HCT116 (cell line): ENCODE measurements around the gene BIN2. TPM values are rescaled to one million over a fixed set of nuclear protein-coding genes. Genes with fewer than 3 reads are reported as not detected.
"Not testable (repeated sequence)": the region's sequence is repeated elsewhere in the genome, so short reads cannot be mapped to it uniquely, and the experiment has no call there.

Experiments
- ATAC-seq: fragments of 200-7000 bp; cut with Tn5 transposase; 2 replicates; pipeline ENCODE4 v1.9.1; 2020; ENCODE audit warnings: mild to moderate bottlenecking, moderate library complexity
- BruUV-seq: library from RNA; stranded (reverse); fragments of 400-500 nt; replicated peaks from 2 replicates; lab custom pipeline; 2021; lab: Mats Ljungman, UMichigan
- CTCF ChIA-PET: fragments of 300-600 bp; sonication (Branson Sonifier 250); formaldehyde crosslinking; loops from one replicate; lab custom pipeline; 2021; ENCODE audit warnings: antibody characterized with exemption; lab: Charles Lee
- POLR2A ChIA-PET: fragments of 300-600, 350-600 bp; sonication (Branson Sonifier 250); formaldehyde crosslinking; loops from one replicate; lab custom pipeline; 2021; ENCODE audit warnings: antibody characterized with exemption; lab: Charles Lee
- RAD21 ChIA-PET, 2 experiments: fragments of 300-600 bp; sonication (Branson Sonifier 250); formaldehyde crosslinking; loops; one replicate each; lab custom pipeline; 2023; ENCODE audit warnings: low total read pairs in 2 of 2; ENCODE audit not compliant: uncharacterized antibody in 2 of 2, unreplicated experiment in 2 of 2, low non-redundant PET in 1 of 2; lab: Charles Lee
- DNase-seq: peaks from one replicate; pipeline ENCODE4 v3.0.0-alpha.2; 2010; ENCODE audit warnings: low read depth, low spot score
- H2AFZ ChIP-seq: fragments of 200-600 bp; shearing (Covaris generic), sonication (generic); 2 replicates; pipeline ENCODE4 v1.6.1; 2017; ENCODE audit warnings: low read depth, mixed run types, mixed read lengths, antibody characterized with exemption, low read length; ENCODE audit not compliant: poor library complexity, severe bottlenecking
- H3K27ac ChIP-seq: 2 replicates; pipeline ENCODE4 v1.5.1; 2012; ENCODE audit warnings: low read depth, low read length
- H3K27me3 ChIP-seq: fragments of 200-600 bp; sonication (generic); 2 replicates; pipeline ENCODE4 v1.6.1; 2016; ENCODE audit warnings: mixed run types, low read length, mixed read lengths; ENCODE audit not compliant: insufficient read depth
- H3K36me3 ChIP-seq, 2 experiments: fragments of 200-500 bp in 1 of 2; fragments of 200-600 bp in 1 of 2; sonication (Bioruptor generic) in 1 of 2; sonication (generic) in 1 of 2; 2 replicates each; pipeline versions ENCODE4 v1.5.1 to v1.6.1; 2014 to 2016; ENCODE audit warnings: low read length in 2 of 2, inconsistent platforms in 1 of 2, mixed read lengths in 1 of 2, mixed run types in 1 of 2; ENCODE audit not compliant: insufficient read depth in 2 of 2, control insufficient read depth in 1 of 2
- H3K4me1 ChIP-seq, 2 experiments: fragments of 200-600 bp in 1 of 2; sonication (generic) in 1 of 2; 2 replicates each; pipeline versions ENCODE4 v1.5.1 to v1.6.1; 2012 to 2017; ENCODE audit warnings: low read length in 2 of 2, inconsistent platforms in 1 of 2, mild to moderate bottlenecking in 1 of 2, mixed read lengths in 1 of 2, mixed run types in 1 of 2, moderate library complexity in 1 of 2; ENCODE audit not compliant: insufficient read depth in 2 of 2, control insufficient read depth in 1 of 2
- H3K4me2 ChIP-seq: fragments of 200-600 bp; sonication (generic); 2 replicates; pipeline ENCODE4 v1.6.1; 2017; ENCODE audit warnings: mixed run types, low read length, mixed read lengths
- H3K4me3 ChIP-seq, 2 experiments: fragments of 200-600 bp in 1 of 2; sonication (generic) in 1 of 2; replicated peaks in 1 of 2; 2 replicates each; pipeline ENCODE4 v1.5.1; 2011 to 2016; ENCODE audit warnings: low read length in 2 of 2, control low read depth in 1 of 2, low read depth in 1 of 2, mild to moderate bottlenecking in 1 of 2, mixed read lengths in 1 of 2, mixed run types in 1 of 2
- H3K79me2 ChIP-seq: fragments of 200-600 bp; sonication (generic); 2 replicates; pipeline ENCODE4 v1.6.1; 2017; ENCODE audit warnings: mild to moderate bottlenecking, mixed run types, low read length, moderate library complexity, mixed read lengths; ENCODE audit not compliant: insufficient read depth
- H3K9ac ChIP-seq: fragments of 200-600 bp; sonication (generic); 2 replicates; pipeline ENCODE4 v1.6.1; 2016; ENCODE audit warnings: low read length, mixed read lengths
- H3K9me2 ChIP-seq: fragments of 200-600 bp; sonication (generic), shearing (Covaris generic); 2 replicates; pipeline ENCODE4 v1.6.1; 2017; ENCODE audit warnings: mixed run types, mild to moderate bottlenecking, moderate library complexity; ENCODE audit not compliant: insufficient read depth
- H3K9me3 ChIP-seq, 2 experiments: fragments of 200-500 bp in 1 of 2; fragments of 200-600 bp in 1 of 2; sonication (Bioruptor generic) in 1 of 2; sonication (generic) in 1 of 2; 2 replicates each; pipeline ENCODE4 v1.6.1; 2014 to 2017; ENCODE audit warnings: low read length in 2 of 2, mixed read lengths in 2 of 2, inconsistent platforms in 1 of 2, low read depth in 1 of 2, mild to moderate bottlenecking in 1 of 2, mixed run types in 1 of 2, moderate library complexity in 1 of 2; ENCODE audit not compliant: control insufficient read depth in 1 of 2, insufficient read depth in 1 of 2
- H4K20me1 ChIP-seq: fragments of 200-600 bp; sonication (generic), shearing (Covaris generic); 2 replicates; pipeline ENCODE4 v1.6.1; 2017; ENCODE audit warnings: mixed run types, mild to moderate bottlenecking, moderate library complexity; ENCODE audit not compliant: insufficient read depth
- CBX3 ChIP-seq: IDR thresholded peaks from 2 replicates; pipeline ENCODE4 v1.6.1; 2012; ENCODE audit warnings: low read depth
- ELF1 ChIP-seq: IDR thresholded peaks from 2 replicates; pipeline ENCODE4 v1.6.1; 2012; ENCODE audit warnings: low read depth, borderline replicate concordance
- EZH2phosphoT487 ChIP-seq: fragments of 200-600 bp; IDR thresholded peaks from 2 replicates; pipeline ENCODE4 v1.6.1; 2018; ENCODE audit warnings: antibody characterized with exemption, borderline replicate concordance
- JUND ChIP-seq: IDR thresholded peaks from 2 replicates; pipeline ENCODE4 v1.6.1; 2012
- MAX ChIP-seq: IDR thresholded peaks from 2 replicates; pipeline ENCODE4 v1.6.1; 2012
- POLR2A ChIP-seq: IDR thresholded peaks from 2 replicates; pipeline ENCODE4 v1.7.0; 2011; ENCODE audit warnings: borderline replicate concordance; ENCODE audit not compliant: insufficient read depth, insufficient read length; ENCODE audit errors: extremely low read depth
- POLR2AphosphoS5 ChIP-seq: IDR thresholded peaks from 2 replicates; pipeline ENCODE4 v1.6.1; 2011; ENCODE audit warnings: mild to moderate bottlenecking, low read depth, low read length, moderate library complexity
- REST ChIP-seq: IDR thresholded peaks from 2 replicates; pipeline ENCODE4 v1.6.1; 2012; ENCODE audit warnings: low read depth
- SIN3A ChIP-seq: IDR thresholded peaks from 2 replicates; pipeline ENCODE4 v1.6.1; 2012; ENCODE audit warnings: low read depth
- SP1 ChIP-seq: IDR thresholded peaks from 2 replicates; pipeline ENCODE4 v1.6.1; 2012; ENCODE audit warnings: low read depth
- ZFX ChIP-seq: fragments of 450-650 bp; IDR thresholded peaks from 2 replicates; pipeline ENCODE4 v1.6.1; 2017
- ZNF274 ChIP-seq: fragments of 200-500 bp; sonication (Bioruptor generic); IDR thresholded peaks from 2 replicates; pipeline ENCODE4 v1.6.1; 2014; ENCODE audit warnings: mild to moderate bottlenecking, low read depth, low read length, inconsistent platforms
- intact Hi-C: fragments of 100-400 bp; cut with micrococcal nuclease; formaldehyde crosslinking; loops from 2 replicates; pipeline ENCODE4 v1.10.0; 2022
- total RNA-seq: library from RNA; stranded (reverse); gene quantifications from one replicate; pipeline ENCODE4 v1.2.1, GENCODE V29; 2021; ENCODE audit not compliant: unreplicated experiment
- TF ChIP-seq, protein P1 (sequence below), 3 experiments: fragments of 200-600 bp in 1 of 3; sonication (generic) in 1 of 3; IDR thresholded peaks in 2 of 3; conservative IDR thresholded peaks in 1 of 3; 2 replicates each; pipeline ENCODE4 v1.5.1; 2012 to 2017; ENCODE audit warnings: low read depth in 2 of 3, low read length in 2 of 3, antibody characterized with exemption in 1 of 3, borderline replicate concordance in 1 of 3, control low read depth in 1 of 3, mild to moderate bottlenecking in 1 of 3, mixed read lengths in 1 of 3, mixed run types in 1 of 3, moderate library complexity in 1 of 3; ENCODE audit not compliant: insufficient read depth in 1 of 3

The BIN2 gene
- total RNA-seq, 1 experiment from 2014 or later: 0.22 TPM

- POLR2A ChIA-PET: no interaction called here
- Histone ChIP-seq H2AFZ (no peak overlapping the region), H4K20me1 (no peaks in the 10 kb centered on the region), H3K79me2 (no peaks in the 10 kb centered on the region), H3K27ac (no peak overlapping the region), H3K9me3 (no peaks in the 10 kb centered on the region), H3K9ac (no peak overlapping the region), H3K36me3 (no peaks in the 10 kb centered on the region)
- CTCF ChIA-PET: interaction anchor here (0.7 to 2.8 kb wide), 4 partner anchors 11 to 1375 kb away, joined by 3 to 18 read pairs (median 12); no protein-coding TSS in a partner anchor
- BruUV-seq: no TSS peak
- RAD21 ChIA-PET: no interaction called here
- DNase-seq (no peak), ATAC-seq (no peak)
- no peak for TF ChIP-seq MAX
- no peak for TF ChIP-seq CBX3
- TF ChIP-seq EZH2phosphoT487: no peak
- TF ChIP-seq POLR2A: no peak
- TF ChIP-seq SIN3A: no peak
- TF ChIP-seq ZNF274: no peak
- no peak for TF ChIP-seq ZFX
- no peak for TF ChIP-seq REST
- TF ChIP-seq POLR2AphosphoS5: no peak
- TF ChIP-seq, protein P1, sequence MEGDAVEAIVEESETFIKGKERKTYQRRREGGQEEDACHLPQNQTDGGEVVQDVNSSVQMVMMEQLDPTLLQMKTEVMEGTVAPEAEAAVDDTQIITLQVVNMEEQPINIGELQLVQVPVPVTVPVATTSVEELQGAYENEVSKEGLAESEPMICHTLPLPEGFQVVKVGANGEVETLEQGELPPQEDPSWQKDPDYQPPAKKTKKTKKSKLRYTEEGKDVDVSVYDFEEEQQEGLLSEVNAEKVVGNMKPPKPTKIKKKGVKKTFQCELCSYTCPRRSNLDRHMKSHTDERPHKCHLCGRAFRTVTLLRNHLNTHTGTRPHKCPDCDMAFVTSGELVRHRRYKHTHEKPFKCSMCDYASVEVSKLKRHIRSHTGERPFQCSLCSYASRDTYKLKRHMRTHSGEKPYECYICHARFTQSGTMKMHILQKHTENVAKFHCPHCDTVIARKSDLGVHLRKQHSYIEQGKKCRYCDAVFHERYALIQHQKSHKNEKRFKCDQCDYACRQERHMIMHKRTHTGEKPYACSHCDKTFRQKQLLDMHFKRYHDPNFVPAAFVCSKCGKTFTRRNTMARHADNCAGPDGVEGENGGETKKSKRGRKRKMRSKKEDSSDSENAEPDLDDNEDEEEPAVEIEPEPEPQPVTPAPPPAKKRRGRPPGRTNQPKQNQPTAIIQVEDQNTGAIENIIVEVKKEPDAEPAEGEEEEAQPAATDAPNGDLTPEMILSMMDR (IDR thresholded peaks at IDR 0.05 in 2 of 3, conservative IDR thresholded peaks at IDR 0.05 in 1 of 3; ENCODE audit: borderline replicate concordance in 1 of 3, insufficient read depth in 1 of 3, low read depth in 2 of 3, low read length in 2 of 3): no peak
- no peak for TF ChIP-seq SP1
- TF ChIP-seq JUND: no peak
- TF ChIP-seq ELF1: no peak
- TF ChIP-seq, all 23 proteins: peak for 0
- Histone ChIP-seq H3K4me2 (no peak overlapping the region), H3K4me3 (no peak overlapping the region), H3K27me3 (no peaks in the 10 kb centered on the region), H3K4me1 (peaks cover 0 to 9% of the 10 kb centered on the region in 2 experiments; a peak in 2 of 4 replicates), H3K9me2 (no peaks in the 10 kb centered on the region)
- intact Hi-C loops: loop anchor here (2.0 to 10.0 kb wide), 2 partner anchors 515 to 835 kb away; partner anchors contain the start of gene DIP2B
Measured at GRCh38 chr12:51339750-51340149, 15.8 kb upstream of the BIN2 start.

GRCh38 chr12:51337336-51337735, 13.4 kb upstream of the BIN2 start:
- RAD21 ChIA-PET: interaction anchor here in 1 of 2 experiments (0.7 kb wide), 1 partner anchor 24 kb away, joined by 3 read pairs; no protein-coding TSS in a partner anchor
- H3K4me1 ChIP-seq, POLR2A ChIA-PET, H3K36me3 ChIP-seq, H3K27ac ChIP-seq, H3K4me2 ChIP-seq, intact Hi-C loops, DNase-seq, H3K27me3 ChIP-seq, BruUV-seq, H3K9me3 ChIP-seq, H2AFZ ChIP-seq, H3K9ac ChIP-seq, H3K9me2 ChIP-seq, ATAC-seq, H3K79me2 ChIP-seq, H4K20me1 ChIP-seq, CTCF ChIA-PET, H3K4me3 ChIP-seq: not testable (repeated sequence)
